Activated T-helper 2 cell treated with anti-CD3 and anti-CD28 coated beads, Interferon-gamma antibody, Interleukin-2, Interleukin-4, amounts not matched to agents 10 μg/mL and 5 μg/mL and 100 μg/mL, durations not matched to agents 14 hours and 24 hours and 36 hours (primary cell): ENCODE measurements around the gene HSH2D. TPM values are rescaled to one million over a fixed set of nuclear protein-coding genes. Genes with fewer than 3 reads are reported as not detected.
A peak's percentile ranks its signal among the peaks of the same experiment; 100 is the strongest.

ENCODE experiments used
- DNase-seq: peaks from one replicate; pipeline ENCODE4 v3.0.0; 2021; ENCODE audit warnings: low spot score
- H3K27ac Mint-ChIP-seq: one replicate; pipeline ENCODE4 v1.8.0; 2021; ENCODE audit warnings: mixed read lengths
- H3K27me3 Mint-ChIP-seq: one replicate; pipeline ENCODE4 v1.8.0; 2021; ENCODE audit warnings: low read depth, mixed read lengths
- H3K36me3 Mint-ChIP-seq: one replicate; pipeline ENCODE4 v1.8.0; 2021; ENCODE audit warnings: low read depth, mixed read lengths
- H3K4me1 Mint-ChIP-seq: one replicate; pipeline ENCODE4 v1.8.0; 2021; ENCODE audit warnings: low read depth, mixed read lengths
- H3K4me3 Mint-ChIP-seq: one replicate; pipeline ENCODE4 v1.8.0; 2021; ENCODE audit warnings: low read depth, mild to moderate bottlenecking, moderate library complexity, mixed read lengths
- H3K9me3 Mint-ChIP-seq: one replicate; pipeline ENCODE4 v1.8.0; 2021; ENCODE audit warnings: mixed read lengths
- intact Hi-C: fragments of 100-400 bp; cut with micrococcal nuclease; formaldehyde crosslinking; loops from one replicate; pipeline ENCODE4 v1.15.1; 2023
- total RNA-seq: library from RNA; stranded (reverse); gene quantifications from 2 replicates; pipeline ENCODE4 v1.2.3, GENCODE V29; 2022

The HSH2D gene
- total RNA-seq, 1 donor from 2014 or later = 43.5 TPM

- Mint-ChIP-seq H3K27me3 (no peaks in the 10 kb centered on the region), H3K27ac (no peak overlapping the region), H3K4me1 (peaks cover 40% of the 10 kb centered on the region), H3K9me3 (no peaks in the 10 kb centered on the region), H3K36me3 (peaks cover 77% of the 10 kb centered on the region), H3K4me3 (no peak overlapping the region)
- DNase-seq = no peak
- intact Hi-C loops = no loop called here
These were observed 61.9 kb downstream of the HSH2D start for GRCh38 chr19:16205205-16206045.

GRCh38 chr19:16206046-16206605, 62.6 kb downstream of the HSH2D start:
- H3K27me3 Mint-ChIP-seq = no peaks in the 10 kb centered on the region
- peak overlapping the region; percentile 41 for H3K27ac Mint-ChIP-seq
- peaks cover 35% of the 10 kb centered on the region for H3K4me1 Mint-ChIP-seq
- peaks cover 76% of the 10 kb centered on the region for H3K36me3 Mint-ChIP-seq
- no peak for DNase-seq
- intact Hi-C loops = no loop called here
- no peaks in the 10 kb centered on the region for H3K9me3 Mint-ChIP-seq
- H3K4me3 Mint-ChIP-seq = no peak overlapping the region

GRCh38 chr19:16206637-16207036, 63.2 kb downstream of the HSH2D start:
- Mint-ChIP-seq H3K27me3 (no peaks in the 10 kb centered on the region), H3K9me3 (no peaks in the 10 kb centered on the region), H3K4me1 (peaks cover 35% of the 10 kb centered on the region), H3K27ac (peak overlapping the region; percentile 10), H3K4me3 (no peak overlapping the region), H3K36me3 (peaks cover 78% of the 10 kb centered on the region)
- intact Hi-C loops = no loop called here
- DNase-seq = no peak

GRCh38 chr19:16207063-16207462, 63.6 kb downstream of the HSH2D start:
- Mint-ChIP-seq H3K4me1 (peaks cover 35% of the 10 kb centered on the region), H3K27ac (peak overlapping the region; percentile 13), H3K4me3 (no peak overlapping the region), H3K9me3 (no peaks in the 10 kb centered on the region), H3K36me3 (peaks cover 79% of the 10 kb centered on the region), H3K27me3 (no peaks in the 10 kb centered on the region)
- intact Hi-C loops = no loop called here
- no peak for DNase-seq

- Mint-ChIP-seq H3K36me3 (peaks cover 80% of the 10 kb centered on the region), H3K4me3 (no peak overlapping the region), H3K27ac (peak overlapping the region; percentile 67), H3K4me1 (peaks cover 36% of the 10 kb centered on the region), H3K9me3 (no peaks in the 10 kb centered on the region), H3K27me3 (no peaks in the 10 kb centered on the region)
- DNase-seq = no peak
- intact Hi-C loops = no loop called here
These were observed 64.1 kb downstream of the HSH2D start for GRCh38 chr19:16207490-16208025.

Other genes with a start within 250 kb of the HSH2D start
- not detected in 2 replicates for gene CYP4F2, start 245.6 kb upstream of the HSH2D start, total RNA-seq
- not detected in 2 replicates for gene CYP4F11, start 209.2 kb upstream of the HSH2D start, total RNA-seq
- gene OR10H4, start 194.7 kb upstream of the HSH2D start, total RNA-seq = not detected in 2 replicates
- gene TPM4, start 67.2 kb upstream of the HSH2D start, total RNA-seq = 507 and 520 TPM in 2 replicates
- gene RAB8A, start 31.8 kb upstream of the HSH2D start, total RNA-seq = 256 and 261 TPM in 2 replicates
- not detected in 2 replicates for gene CIB3, start 29.8 kb downstream of the HSH2D start, total RNA-seq
- 65.6 and 68.6 TPM in 2 replicates for gene FAM32A, start 41.7 kb downstream of the HSH2D start, total RNA-seq
- gene AP1M1, start 54.2 kb downstream of the HSH2D start, total RNA-seq = 106 and 120 TPM in 2 replicates
- gene KLF2, start 181.1 kb downstream of the HSH2D start, total RNA-seq = 2.4 and 2.7 TPM in 2 replicates